CD4-positive, alpha-beta T cell treated with Interleukin-6 at 100 ng/mL for 8 hours (primary cell): Measurements from ENCODE around the gene KCTD7.
"Not testable (repeated sequence)": the region's sequence is repeated elsewhere in the genome, so short reads cannot be mapped to it uniquely, and the experiment has no call there.

Experiments
- DNase-seq: peaks from one replicate; pipeline ENCODE4 v3.0.0-alpha.2; 2020; ENCODE audit warnings: mixed read lengths, low spot score

KCTD7 gene

DNA sequence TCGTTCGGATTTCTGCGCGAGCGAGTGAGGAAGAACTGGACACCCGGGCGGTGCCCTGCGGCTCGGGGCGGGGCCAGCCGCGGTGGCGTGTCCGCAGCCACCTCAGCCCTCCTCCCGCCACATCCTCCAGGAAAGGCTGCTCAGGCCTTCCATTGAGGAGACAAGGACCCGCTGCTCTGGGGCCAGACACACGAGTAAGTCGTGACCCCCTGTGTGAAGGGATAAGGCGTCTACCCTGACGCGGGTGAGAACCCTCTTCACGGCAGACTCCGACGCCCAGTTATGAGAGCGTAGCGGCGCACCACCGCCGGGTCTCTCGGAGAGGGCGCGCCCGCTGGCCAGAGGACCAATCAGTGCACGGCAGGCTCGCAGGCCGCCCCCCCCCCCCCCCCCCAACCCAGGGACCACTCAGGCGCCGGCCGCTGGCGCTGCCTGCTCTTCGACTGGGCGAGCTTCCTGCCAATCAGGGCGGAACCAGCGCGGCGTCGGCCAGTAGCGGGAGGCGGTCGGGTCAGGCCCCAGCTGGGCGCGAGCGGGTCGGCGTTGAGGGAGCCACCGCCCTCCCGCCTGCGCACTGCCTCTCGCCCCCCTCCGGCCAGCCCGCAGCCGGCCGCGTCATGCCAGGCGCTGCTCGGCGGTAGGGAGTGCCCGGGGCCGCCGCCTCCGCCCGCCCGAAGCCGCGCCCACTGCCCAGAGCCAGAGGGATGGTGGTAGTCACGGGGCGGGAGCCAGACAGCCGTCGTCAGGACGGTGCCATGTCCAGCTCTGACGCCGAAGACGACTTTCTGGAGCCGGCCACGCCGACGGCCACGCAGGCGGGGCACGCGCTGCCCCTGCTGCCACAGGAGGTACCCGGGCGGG is at the start of gene KCTD7:
Gene KCTD7 (plus strand): TSS at position 521 of the 861 bp plus-strand sequence. CDS start 184 bp downstream, at position 705.
- peak; percentile 97 for DNase-seq

DNA sequence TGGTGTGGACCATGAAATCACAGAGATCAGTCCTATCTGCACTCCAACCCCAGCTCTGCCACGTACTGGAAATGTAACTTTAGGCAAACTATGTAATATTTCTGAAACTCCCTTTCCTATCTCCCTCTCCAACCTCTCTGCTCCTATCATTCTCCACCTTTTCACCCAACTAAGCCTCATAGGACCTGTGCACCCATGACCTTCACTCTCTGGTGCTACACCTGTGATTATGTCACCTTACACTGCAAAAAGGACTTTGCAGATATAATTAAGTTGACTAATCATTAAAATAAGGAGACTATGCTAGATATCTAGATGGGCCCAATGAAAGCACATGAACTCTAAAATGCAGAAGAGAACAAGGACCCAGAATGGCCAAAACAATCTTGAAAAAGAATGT is 48.3 kb upstream of the KCTD7 start:
- not testable (repeated sequence) for DNase-seq

DNA sequence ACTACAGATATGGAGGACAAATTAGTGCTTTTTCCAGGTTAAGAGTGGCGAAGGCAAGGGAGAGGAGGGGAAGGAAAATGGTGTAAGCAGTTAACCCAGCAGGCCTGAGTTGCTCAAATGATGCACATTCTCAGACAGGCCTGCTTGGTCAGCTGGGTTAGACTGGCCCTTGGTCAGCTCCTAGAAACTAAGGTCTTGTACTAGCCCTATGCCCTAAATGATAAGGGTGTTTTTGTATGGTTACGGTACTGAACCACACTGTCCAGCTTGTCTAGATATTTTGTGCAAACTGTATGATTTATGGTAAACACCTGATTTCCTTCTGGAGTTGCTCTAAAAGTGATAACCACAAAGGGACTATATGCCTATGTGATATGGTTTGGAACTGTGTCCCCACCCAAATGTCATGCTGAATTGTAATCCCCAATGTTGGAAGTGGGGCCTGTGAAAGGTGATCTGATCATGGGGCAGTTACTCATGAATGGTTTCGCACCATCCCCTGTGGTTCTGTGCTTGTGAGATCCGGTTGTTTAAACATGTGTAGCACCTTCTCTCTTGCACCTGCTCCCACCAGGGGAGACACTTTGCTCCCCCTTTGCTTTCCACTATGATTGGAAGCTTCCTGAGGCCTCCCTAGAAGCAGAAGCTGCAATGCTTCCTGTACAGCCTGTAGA is 45.7 kb upstream of the KCTD7 start:
- DNase-seq, result not testable (repeated sequence)

DNA sequence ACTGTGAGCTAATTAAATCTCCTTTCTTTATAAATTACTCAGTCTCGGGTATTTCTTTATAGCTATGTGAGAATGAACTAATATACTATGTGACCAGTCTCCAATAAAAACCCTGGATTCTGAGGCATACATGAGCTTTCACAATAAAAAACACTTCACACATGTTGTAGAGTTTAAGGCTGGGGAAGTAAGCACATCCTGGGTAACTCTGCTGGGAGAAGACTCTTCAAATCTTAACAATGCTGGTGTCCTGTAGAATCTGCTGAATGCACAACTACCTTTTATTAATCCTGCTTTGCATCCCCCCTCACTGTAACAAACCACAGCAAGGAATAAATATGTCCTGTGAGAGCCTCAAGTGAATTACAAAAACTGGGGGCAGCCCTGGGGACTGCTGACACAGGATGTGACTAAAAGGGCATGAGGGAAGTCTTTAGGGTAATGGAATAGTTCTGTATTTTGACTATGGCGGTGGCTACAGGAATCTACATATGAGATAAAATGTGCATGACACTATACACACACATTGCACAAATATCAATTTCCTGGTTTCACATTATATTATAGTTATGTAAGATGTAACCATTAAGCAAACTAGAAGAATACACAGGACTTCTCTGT is 45.1 kb upstream of the KCTD7 start:
- DNase-seq, result no peak

DNA sequence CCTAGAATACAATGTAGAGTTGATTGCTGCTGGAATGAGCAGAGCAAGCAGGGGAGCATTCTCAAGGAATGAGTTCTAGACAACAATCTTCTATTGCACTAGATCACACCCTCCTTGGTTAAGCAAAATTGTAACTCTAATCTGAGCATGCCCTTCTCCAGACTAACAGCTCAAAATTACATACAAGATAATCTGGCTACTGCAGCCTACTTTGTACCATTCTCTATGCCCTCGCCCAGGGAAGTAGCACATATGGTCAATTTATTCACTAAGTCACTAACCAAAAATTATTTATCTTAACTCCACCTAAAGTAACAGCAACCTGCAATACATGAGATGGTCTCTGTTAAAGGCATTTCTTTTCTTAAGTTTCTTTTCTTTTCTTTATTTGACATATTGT is 42.5 kb upstream of the KCTD7 start:
- no peak for DNase-seq

DNA sequence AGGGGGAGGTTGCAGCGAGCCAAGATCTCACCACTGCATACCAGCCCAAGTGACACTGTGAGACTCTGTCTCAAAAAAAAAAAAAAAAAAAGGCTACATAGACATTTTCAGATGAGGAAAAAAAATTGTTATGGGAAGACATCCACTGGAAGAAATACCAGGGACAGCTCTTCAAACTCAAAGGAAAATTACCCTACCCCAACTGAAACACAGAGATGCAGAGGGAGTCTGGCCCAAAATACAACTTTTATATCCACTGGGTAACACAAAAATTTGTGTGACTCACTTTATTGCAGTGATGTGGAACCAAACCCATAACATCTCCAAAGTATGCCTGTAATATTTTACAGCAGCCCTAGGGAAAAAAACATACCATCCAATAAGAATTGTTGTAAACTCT is 40.5 kb upstream of the KCTD7 start:
- not testable (repeated sequence) for DNase-seq

DNA sequence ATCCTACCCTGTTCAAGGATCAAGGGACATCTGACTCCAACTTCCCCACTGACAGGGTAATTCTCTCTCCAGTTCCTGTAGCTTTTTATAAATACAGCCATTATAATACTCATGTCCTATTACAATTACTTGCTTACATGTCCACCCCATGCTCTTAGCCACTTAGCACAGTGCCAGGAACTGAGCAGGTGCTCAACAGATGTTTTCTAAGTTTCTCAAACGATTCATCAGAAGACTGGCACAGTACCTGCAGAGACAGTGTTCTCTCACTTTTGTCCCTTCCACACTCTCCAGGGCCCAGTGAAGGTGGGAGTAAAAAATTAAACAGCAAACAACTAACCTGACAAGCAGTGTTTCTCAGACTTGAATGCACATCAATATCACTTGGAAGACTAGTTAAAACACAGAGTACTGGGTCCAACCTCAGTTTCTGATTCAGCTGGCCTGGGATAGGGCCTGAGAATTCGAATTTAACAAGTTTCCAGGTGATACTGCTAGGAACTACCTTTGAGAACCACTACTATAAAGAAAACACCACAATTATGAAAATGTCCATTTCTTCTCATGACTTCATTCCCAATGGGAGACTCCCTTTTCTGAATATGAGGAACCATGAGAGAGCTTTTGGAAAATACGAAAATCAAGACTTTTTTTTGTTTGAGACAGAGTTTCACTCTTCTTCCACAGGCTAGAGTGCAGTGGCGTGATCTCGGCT is 39.7 kb upstream of the KCTD7 start:
- DNase-seq, result not testable (repeated sequence)

DNA sequence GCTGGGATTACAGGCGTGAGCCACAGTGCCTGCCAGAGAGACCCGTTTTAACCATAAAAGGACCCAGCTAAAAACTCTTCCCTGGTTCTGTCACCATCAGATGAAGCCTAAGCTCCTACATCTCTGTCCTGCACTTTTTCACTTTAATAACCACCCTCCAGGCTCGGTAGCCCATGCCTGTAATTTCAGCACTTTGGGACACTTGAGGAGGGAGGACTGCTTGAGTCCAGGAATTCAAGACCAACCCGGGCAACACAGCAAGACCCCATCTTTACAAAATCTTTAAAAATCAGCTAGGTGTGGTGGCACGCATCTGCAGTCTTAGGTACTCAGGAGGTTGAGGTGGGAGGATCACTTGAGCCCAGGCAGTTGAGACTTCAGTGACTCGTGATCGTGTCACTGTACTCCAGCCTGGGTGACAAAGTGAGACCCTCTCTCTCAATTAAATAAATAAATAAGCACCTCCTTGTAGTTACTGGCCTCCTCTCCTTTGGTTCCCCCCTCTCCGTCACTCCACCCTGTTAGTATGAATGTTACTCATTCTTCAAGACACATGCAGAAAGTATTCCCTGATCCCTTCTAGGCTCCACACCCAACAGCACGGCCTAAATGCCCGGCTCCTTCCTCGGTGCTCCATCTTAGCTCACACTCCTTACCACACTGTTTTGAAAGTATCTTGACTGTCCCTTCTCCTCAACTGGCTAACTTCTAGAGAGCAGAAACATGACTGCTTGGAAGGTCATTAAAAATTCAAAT is 38.2 kb upstream of the KCTD7 start:
- DNase-seq, result not testable (repeated sequence)

DNA sequence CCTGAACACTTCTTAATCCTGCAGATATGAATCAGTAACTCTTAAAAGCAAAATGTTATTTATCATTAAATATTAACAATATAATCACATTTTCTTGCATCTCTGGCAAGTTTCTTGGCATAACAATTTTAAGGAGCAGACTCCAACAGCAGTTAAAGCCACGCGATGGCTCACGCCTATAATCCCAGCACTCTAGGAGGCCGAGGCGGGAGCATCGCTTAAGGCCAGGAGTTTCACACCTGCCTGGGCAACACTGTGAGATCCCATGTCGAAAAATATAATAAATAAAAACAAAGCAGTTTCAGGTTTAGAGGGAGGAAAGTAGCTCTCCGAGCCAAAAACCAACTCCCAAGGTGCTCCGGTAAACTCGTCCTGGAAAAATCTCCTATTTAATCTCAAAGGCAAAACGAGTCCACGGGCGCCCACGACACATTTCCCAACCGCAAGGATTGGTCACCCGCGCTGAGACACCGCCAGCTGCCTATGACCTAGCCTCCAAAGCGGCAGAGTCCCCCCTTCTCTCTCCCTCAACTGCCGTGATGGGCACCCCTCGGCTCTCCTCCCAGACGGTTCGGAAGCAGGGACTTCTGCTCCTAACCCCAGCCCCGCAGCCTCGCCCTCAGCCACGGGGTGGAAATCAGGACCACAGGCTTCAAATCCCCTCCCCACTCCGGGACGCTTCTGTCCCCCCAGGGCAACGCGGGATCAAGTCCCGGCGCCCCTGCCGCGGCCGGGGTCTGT is 37.5 kb upstream of the KCTD7 start:
- not testable (repeated sequence) for DNase-seq

DNA sequence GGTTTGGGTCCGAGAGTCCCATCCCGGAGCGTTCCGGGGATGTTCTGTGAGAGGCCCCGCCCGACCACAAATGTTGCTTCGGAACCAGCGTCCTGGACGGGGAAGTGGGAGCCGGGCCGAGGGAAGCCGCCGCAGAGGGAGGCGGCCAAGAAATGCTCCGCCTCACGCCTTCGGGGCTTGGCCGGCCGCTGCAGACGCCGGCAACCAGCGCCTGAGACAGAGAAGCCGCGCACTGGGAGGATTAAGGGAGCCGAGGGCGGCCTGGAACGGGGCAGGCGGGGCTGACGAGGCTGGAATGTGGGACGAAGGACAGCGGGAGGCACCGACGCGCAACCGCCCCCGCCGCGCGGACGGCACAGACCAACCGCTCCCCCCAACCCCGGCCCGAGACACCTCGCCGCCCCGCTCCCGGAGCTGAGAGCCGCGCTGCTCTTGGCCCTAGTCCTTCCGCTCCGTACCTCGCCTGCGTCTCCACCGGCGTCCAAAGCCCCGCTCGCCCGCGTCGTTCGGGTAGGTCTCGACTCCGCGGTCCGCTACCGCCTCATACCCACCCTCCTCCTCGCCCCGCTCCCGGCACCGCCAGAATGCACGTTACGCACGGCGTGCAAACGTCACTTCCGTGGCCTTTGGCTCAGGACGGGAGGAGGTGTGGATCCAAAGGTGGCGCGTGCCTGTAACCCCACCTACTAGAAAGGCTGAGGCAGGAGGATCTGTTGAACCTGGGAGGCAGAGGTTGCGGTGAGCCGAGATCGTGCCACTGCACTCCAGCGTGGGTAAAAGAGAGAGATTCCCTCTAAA is 36.7 kb upstream of the KCTD7 start:
- peak; percentile 88 for DNase-seq

DNA sequence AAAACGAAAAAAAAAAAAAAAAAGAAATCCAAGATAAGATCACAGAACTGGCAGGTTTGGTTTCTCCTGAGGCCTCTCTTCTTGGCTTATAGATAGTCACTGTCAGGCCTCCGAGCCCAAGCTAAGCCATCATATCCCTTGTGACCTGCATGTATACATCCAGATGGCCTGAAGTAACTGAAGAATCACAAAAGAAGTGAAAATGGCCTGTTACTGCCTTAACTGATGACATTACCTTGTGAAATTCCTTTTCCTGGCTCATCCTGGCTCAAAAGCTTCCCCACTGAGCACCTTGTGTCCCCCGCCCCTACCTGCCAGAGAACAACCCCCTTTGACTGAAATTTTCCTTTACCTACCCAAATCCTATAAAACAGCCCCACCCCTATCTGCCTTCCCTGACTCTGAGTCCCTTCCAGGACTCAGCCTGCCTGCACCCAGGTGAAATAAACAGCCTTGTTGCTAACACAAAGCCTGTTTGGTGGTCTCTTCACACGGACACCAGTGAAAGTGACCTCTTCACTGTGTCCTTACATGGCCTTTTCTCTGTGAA is 36.0 kb upstream of the KCTD7 start:
- DNase-seq, result not testable (repeated sequence)

DNA sequence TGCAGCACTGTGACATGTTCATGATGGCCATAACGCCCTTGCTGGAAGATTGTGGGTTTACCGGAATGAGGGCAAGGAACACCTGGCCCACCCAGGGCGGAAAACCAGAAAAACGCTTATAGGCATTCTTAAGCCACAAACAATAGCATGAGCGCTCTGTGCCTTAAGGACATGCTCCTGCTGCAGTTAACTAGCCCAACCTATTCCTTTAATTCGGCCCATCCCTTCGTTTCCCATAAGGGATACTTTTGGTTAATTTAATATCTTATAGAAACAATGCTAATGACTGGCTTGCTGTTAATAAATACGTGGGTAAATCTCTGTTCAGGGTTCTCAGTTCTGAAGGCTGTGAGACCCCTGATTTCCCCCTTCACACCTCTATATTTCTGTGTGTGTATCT is 34.6 kb upstream of the KCTD7 start:
- DNase-seq, result not testable (repeated sequence)

DNA sequence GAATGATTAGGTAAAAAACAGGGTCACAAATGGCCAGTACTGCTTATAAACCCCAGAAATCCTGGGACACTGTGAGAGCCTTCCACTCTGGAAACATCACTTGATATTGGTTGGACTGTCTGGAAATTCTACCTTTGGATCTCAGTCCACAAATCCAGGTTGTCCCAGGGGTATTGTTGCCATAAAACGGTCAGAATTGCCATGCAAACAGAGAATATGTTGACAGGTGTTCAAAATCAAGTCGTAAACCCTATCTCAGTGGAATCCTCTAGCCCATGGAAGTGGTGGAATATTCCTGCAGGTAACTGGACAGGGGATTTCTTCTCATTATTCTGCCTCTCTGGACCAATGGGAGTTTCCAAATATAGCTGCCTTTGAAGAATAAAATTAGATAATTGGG is 31.2 kb upstream of the KCTD7 start:
- DNase-seq, result no peak

DNA sequence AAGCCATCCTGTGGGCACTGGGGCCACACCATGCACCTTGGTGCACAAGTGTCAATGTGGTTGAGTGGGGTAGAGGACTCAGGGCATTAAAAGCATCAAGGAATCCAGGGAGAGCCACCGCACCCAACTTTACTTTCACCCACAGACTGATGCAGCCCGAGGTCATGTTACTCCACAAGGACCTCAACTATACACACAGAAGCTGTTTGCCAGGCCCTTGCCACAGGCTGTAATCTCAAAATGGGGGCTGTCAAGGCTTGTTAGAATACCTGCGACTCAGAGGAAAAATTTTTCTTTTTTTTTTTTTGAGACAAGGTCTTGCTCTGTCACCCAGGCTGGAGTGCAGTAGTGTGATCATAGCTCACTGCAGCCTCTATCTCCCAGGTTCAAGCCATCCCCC is 26.5 kb upstream of the KCTD7 start:
- no peak for DNase-seq

DNA sequence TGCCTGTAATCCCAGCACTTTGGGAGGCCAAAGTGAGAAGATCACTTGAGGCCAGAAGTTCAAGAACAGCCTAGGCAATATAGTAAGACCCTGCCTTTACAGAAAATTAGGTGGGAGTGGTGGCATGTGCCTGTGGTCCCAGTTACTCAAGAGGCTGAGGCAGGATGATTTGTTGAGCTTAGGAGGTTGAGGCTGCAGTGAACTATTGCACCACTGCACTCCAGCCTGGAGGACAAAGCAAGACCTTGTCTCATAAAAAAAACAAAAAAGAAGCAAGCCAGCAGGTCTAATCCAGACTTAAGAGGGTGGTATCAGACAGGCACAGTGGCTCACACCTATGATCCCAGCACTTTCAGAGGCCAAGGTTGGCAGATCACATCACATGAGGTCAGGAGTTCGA is 24.5 kb upstream of the KCTD7 start:
- DNase-seq, result no peak

DNA sequence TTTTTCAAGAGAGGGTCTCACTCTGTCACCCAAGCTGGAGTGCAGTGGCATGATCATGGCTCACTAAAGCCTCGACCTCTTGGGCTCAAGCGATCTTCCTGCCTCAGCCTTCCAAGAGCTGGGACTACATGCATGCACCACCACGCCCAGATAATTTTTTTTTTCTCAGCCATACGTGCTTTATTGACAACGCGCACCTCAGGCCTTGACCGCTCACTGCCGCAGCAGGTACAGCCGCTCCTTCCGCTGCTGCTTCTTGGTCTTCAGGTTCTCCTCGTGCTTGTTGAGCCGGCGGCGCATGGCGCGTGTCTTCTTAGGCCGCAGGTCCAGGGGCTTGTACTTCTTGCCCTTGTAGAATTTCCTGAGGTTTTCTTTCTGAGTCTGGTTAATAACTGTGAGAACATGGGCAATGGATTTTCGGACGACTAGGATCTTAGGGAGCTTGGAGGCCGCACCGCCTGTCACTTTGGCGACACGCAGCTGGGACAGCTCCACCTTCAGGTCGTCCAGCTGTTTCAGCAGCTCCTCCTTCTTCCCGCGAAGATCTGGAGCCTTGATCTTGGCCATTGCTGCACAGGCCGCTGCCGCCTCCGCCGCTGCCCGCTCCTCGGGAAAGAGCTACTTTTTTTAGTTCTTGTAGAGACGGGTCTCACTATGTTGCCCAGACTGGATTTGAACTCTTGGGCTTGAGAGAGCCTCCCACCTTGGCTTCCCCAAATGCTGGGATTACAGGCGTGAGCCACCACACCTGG is 22.0 kb upstream of the KCTD7 start:
- not testable (repeated sequence) for DNase-seq

DNA sequence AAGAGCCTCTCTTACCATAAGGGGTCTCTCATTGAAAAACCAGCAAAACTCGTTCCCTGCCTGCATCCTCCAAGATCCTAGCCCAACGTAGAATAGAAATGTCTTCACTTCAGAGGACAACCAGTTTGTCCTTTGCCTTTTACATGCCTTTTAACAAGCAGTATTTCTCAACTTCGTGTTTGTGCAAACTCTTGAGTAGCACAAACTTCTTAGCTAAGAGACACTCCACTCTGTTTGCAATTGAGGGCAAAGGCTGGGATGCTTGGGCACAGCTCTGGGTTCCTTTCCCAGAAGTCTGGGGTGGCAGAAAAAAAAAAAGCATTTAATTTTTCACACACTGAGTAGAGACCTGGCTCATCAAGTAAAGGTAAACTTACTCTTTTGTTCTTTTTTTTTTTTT is 19.5 kb upstream of the KCTD7 start:
- DNase-seq, result no peak

DNA sequence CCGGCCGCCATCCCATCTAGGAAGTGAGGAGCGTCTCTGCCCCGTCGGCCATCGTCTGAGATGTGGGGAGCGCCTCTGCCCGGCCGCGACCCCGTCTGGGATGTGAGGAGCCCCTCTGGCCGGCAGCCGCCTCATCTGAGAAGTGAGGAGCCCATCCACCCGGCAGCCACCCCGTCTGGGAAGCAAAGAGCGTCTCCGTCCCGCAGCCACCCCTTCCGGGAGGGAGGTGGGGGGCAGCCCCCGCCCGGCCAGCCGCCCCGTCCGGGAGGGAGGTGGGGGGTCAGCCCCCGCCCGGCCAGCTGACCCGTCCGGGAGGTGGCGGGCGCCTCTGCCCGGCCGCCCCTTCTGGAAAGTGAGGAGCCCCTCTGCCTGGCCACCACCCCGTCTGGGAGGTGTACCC is 14.1 kb upstream of the KCTD7 start:
- not testable (repeated sequence) for DNase-seq

DNA sequence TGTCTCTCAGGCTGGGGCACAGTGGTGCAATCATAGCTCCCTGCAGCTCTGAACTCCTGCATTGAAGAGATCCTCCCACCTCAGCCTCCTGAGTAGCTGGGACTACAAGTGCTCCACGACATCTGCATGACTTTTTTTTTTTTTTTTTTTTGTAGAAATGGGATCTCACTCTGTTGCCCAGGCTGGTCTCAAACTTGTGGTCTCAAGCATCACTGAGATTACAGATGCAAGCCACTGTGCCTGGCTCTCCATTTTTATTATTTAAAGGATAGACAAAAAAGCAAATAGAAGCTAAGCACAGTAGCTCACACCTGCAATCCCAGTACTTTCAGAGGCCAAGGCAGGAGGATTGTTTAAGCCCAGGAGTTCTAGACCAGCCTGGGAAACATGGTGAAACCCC is 13.0 kb upstream of the KCTD7 start:
- DNase-seq, result no peak
